ENCODE measurements around the gene CATSPER1. TPM values are rescaled to one million over a fixed set of nuclear protein-coding genes. Genes with fewer than 3 reads are reported as not detected.

CATSPER1 gene
- total RNA-seq, 2 experiments from 2014 or later: not detected

GRCh38 chr11:65981101-65981740 is 45.1 kb downstream of the CATSPER1 start:
- H3K36me3 Mint-ChIP-seq (ENCODE audit: low read depth): peaks cover 18% of the 10 kb centered on the region
- H3K4me1 Mint-ChIP-seq: no peaks in the 10 kb centered on the region
- ATAC-seq (no peak), DNase-seq (no peak)
- intact Hi-C loops (cut with DNase I, micrococcal nuclease): no loop called here
- H3K9me3 Mint-ChIP-seq (ENCODE audit: low read depth): no peaks in the 10 kb centered on the region
- H3K4me3 Mint-ChIP-seq: no peak overlapping the region
- H3K27me3 Mint-ChIP-seq: no peaks in the 10 kb centered on the region
- no peak overlapping the region for H3K27ac Mint-ChIP-seq
- CTCF ChIA-PET: no interaction called here
- POLR2A ChIA-PET: no interaction called here

DNA sequence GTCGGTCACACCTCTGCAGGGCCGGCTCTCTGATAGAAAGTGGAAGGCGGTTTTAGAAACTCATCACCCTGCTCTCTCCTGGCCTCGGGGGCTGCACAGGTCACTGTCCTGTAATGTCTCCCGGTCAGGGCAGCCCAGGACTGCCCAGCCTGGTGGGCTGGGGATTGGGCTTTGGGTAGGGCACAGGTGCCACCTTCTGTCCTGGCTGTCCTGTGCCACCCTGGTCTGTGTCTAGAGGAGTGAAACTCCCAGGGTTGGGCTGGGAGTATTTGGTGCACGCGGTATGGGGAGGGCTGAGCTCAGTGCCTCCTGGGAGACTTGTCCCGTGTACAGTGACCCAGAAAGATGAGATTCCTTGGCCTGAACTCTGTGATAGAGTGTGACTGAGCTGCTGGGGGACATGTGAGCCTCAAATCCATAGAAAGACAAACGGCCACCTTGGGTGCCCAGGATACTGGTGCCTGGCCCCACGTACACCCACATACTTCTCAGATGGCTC is 47.0 kb downstream of the CATSPER1 start:
- no peaks in the 10 kb centered on the region for H3K4me1 Mint-ChIP-seq
- ATAC-seq: no peak
- POLR2A ChIA-PET: no interaction called here
- H3K36me3 Mint-ChIP-seq (ENCODE audit: low read depth): peaks cover 26% of the 10 kb centered on the region
- no peak overlapping the region for H3K4me3 Mint-ChIP-seq
- intact Hi-C loops (cut with DNase I, micrococcal nuclease): no loop called here
- CTCF ChIA-PET: no interaction called here
- H3K9me3 Mint-ChIP-seq (ENCODE audit: low read depth): no peaks in the 10 kb centered on the region
- no peak for DNase-seq
- no peaks in the 10 kb centered on the region for H3K27me3 Mint-ChIP-seq
- H3K27ac Mint-ChIP-seq: no peak overlapping the region

DNA sequence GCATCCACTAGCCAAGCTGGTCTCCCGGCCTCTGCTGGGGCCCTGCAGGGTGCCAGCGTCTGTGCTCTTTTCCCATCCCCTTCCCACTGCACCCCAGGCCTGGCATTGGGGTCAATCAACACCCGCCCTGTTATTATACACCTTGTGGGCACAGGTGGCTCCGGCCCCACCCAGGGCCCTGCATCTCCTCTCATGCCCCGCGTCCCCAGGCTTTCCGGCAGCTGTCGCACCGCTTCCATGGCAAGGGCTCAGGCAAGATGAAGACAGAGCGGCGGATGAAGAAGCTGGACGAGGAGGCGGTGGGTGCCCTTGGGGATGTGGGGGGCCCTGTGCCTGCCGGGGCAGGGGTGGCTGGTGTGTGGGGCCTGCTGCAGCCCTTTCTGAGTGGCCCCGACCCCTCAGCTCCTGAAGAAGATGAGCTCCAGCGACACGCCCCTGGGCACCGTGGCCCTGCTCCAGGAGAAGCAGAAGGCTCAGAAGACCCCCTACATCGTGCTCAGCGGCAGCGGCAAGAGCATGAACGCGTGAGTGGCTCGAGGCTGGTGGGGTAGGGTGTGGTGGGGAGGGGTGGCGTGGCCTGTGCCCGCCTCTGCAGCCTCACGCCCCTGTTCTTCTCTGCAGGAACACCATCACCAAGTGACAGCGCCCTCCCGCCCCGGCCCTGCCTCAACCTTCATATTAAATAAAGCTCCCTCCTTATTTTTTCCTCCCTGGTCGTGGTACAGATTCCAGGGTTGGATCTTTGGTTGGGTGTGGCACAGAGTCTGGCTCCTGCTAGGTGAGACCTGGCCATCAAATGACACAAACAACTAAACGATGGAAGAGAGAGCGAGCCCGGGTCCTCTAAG is 47.7 kb downstream of the CATSPER1 start:
- H3K9me3 Mint-ChIP-seq (ENCODE audit: low read depth): no peaks in the 10 kb centered on the region
- peaks cover 28% of the 10 kb centered on the region for H3K36me3 Mint-ChIP-seq (ENCODE audit: low read depth)
- intact Hi-C loops (cut with DNase I, micrococcal nuclease): no loop called here
- H3K27ac Mint-ChIP-seq: no peak overlapping the region
- ATAC-seq: no peak
- no peak overlapping the region for H3K4me3 Mint-ChIP-seq
- ChIA-PET POLR2A (interaction anchor here (0.6 kb wide), 1 partner anchor 66 kb away, joined by 3 read pairs; no protein-coding TSS in a partner anchor), CTCF (interaction anchor here (0.8 kb wide), 1 partner anchor 119 kb away, joined by 4 read pairs; no protein-coding TSS in a partner anchor)
- H3K4me1 Mint-ChIP-seq: no peaks in the 10 kb centered on the region
- no peaks in the 10 kb centered on the region for H3K27me3 Mint-ChIP-seq
- no peak for DNase-seq

DNA sequence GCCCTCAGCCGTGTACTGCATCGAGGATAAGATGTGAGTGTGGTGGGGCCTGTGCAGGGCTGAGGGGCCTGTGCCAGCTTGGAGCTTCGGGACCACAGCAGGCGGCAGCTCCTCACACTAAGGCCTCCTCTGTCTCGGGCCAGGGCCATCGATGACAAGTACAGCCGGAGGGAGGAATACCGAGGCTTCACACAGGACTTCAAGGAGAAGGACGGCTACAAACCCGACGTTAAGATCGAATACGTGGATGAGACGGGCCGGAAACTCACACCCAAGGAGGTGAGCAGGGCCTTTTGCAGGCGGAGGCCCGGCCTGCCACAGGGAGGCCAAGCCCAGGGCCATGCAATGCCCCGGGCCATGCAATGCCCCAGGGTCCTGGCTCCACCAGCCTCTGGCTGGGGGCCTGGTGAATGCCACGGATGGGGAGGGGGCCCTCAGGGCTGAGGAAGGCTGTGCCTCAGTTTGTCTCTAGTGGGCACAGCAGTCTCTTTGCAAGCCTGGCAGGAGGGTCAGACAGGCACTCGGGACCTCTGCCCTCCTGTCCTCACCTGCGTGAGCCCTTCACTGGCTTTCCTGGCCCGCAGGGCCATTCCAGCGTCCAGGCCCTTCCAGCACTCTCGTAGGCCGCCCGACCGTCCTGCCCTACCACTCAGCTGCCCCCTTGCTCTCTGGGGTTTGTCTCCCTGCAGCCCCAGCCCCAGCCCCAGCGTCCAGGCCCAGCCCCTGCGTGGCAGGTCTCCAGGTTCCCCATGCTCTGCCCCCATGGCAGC is 48.5 kb downstream of the CATSPER1 start:
- H3K27ac Mint-ChIP-seq: no peak overlapping the region
- ATAC-seq (no peak), DNase-seq (no peak)
- H3K36me3 Mint-ChIP-seq (ENCODE audit: low read depth): peaks cover 35% of the 10 kb centered on the region
- no peaks in the 10 kb centered on the region for H3K9me3 Mint-ChIP-seq (ENCODE audit: low read depth)
- H3K4me1 Mint-ChIP-seq: no peaks in the 10 kb centered on the region
- no peak overlapping the region for H3K4me3 Mint-ChIP-seq
- intact Hi-C loops (cut with DNase I, micrococcal nuclease): no loop called here
- CTCF ChIA-PET: interaction anchor here (0.6 to 0.8 kb wide), 2 partner anchors 14 to 118 kb away, joined by 3 to 4 read pairs; no protein-coding TSS in a partner anchor
- no peaks in the 10 kb centered on the region for H3K27me3 Mint-ChIP-seq
- POLR2A ChIA-PET: interaction anchor here (0.6 kb wide), 1 partner anchor 66 kb away, joined by 3 read pairs; no protein-coding TSS in a partner anchor

DNA sequence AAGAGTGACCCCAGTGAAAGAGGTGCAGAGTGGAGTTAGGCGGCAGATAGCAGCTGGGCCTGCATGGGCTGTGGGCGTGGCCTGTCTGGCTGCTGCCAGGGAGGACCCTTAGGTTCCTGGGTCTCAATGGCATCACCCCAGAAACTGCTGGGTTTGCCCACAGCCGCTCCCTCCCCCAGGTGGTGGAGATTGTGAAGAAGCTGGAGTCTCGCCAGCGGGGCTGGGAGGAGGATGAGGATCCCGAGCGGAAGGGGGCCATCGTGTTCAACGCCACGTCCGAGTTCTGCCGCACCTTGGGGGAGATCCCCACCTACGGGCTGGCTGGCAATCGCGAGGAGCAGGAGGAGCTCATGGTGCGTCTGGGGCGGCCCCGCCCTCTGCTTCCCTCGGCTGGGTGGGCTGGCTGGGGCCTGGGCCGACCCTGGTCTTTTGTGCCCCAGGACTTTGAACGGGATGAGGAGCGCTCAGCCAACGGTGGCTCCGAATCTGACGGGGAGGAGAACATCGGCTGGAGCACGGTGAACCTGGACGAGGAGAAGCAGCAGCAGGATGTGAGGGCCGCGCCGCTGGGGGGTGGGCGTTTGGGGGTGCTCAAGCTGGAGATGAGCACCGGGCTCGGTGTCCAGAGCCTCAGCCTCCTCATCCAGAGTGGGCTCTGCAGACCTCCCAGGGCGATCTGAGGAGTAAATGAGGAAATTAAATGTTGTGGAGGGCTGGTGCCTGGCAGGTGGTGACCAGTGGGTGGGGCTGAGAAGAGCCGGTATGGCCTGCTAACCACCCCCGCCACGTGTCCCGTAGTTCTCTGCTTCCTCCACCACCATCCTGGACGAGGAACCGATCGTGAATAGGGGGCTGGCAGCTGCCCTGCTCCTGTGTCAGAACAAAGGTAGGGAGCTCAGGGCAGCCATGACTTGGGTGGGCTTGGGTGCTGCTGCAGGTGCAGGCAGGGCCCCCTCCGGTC is 49.8 kb downstream of the CATSPER1 start:
- Mint-ChIP-seq H3K36me3 (ENCODE audit: low read depth) (peaks cover 42% of the 10 kb centered on the region), H3K27me3 (no peaks in the 10 kb centered on the region), H3K4me1 (no peaks in the 10 kb centered on the region), H3K27ac (no peak overlapping the region), H3K9me3 (ENCODE audit: low read depth) (no peaks in the 10 kb centered on the region), H3K4me3 (no peak overlapping the region)
- intact Hi-C loops (cut with DNase I, micrococcal nuclease): no loop called here
- no peak for ATAC-seq
- ChIA-PET CTCF (interaction anchor here (0.5 to 1.2 kb wide), 5 partner anchors 13 to 645 kb away, joined by 3 to 4 read pairs (median 3); no protein-coding TSS in a partner anchor), POLR2A (no interaction called here)
- DNase-seq: no peak

DNA sequence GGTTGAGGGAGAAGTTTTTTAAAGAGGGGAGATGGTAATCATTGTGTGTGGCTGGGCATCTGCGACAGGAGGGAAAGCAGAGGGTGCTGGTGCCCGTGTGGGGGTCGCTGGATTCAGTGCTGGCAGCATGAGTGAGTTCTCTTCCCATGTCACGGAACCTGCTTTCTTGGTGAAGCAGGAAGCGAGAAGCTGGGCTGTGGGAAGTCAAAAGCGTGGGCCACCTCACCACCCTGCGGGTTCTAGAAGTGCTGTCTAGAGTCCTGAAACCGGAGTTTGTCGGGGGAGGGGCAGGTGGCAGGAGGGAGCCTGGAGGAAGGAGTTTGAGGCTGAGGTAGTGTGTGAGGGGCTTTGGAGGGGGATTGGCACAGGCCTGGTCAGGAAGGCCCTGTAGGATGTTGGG is 50.5 kb downstream of the CATSPER1 start:
- ChIA-PET POLR2A (interaction anchor here (0.7 kb wide), 1 partner anchor 99 kb away, joined by 3 read pairs; no protein-coding TSS in a partner anchor), CTCF (interaction anchor here (0.7 to 1.2 kb wide), 2 partner anchors 91 to 644 kb away, joined by 3 to 4 read pairs; no protein-coding TSS in a partner anchor)
- DNase-seq (no peak), ATAC-seq (no peak)
- H3K4me3 Mint-ChIP-seq: no peak overlapping the region
- H3K36me3 Mint-ChIP-seq (ENCODE audit: low read depth): peaks cover 42% of the 10 kb centered on the region
- no peaks in the 10 kb centered on the region for H3K4me1 Mint-ChIP-seq
- no peak overlapping the region for H3K27ac Mint-ChIP-seq
- no peaks in the 10 kb centered on the region for H3K27me3 Mint-ChIP-seq
- no peaks in the 10 kb centered on the region for H3K9me3 Mint-ChIP-seq (ENCODE audit: low read depth)
- intact Hi-C loops (cut with DNase I, micrococcal nuclease): no loop called here

DNA sequence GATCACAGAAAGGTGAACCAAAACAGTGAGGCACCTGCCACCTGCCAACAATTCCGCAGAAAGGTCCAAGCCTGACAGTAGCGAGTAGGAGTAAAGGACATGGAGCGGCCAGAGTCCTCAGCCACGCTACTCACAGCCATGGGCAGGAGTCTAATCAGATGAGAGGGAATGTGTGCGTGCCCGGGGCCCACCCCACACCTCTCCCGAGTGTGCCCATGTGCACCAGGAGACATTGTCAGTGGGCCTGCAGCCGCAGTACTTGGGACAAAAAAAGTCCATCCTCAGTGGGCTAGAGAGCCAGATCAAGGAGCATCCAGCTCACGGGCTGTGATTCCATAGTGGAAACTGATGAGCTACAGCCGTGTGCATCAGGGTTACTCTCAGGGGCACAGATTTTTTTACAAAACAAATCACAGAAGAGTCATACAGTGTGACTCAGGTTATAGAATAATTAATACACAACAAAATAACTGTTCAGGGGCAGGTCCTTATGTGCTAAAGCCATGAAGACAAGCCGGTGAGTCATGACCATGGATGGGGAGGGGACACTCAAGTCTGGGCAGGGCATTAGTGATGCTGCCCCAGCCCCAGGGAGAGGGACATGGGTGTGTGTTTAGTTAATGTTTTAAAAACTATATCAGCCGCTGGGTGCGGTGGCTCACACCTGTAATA is 52.7 kb downstream of the CATSPER1 start:
- H3K36me3 Mint-ChIP-seq (ENCODE audit: low read depth): peaks cover 43% of the 10 kb centered on the region
- POLR2A ChIA-PET: no interaction called here
- CTCF ChIA-PET: no interaction called here

DNA sequence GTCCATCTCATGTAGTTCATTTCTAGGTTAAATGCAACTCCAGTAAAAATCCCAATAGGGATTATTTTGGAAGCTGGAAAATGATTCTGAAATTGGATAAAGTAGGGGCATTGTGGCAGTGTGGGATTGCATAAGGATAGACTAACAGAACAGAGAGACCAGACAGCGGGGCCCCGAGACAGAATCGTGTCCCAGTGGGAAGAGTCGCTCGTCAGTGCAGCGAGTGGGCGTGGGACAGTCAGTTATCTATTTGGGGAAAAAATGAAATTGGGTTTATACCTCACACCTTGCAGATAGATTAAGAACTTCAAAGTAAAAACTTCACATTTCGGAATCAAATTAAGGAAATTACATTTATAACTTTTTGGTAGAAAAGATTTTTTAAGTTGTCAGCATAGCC is 54.2 kb downstream of the CATSPER1 start:
- ChIA-PET CTCF (interaction anchor here (0.6 to 1.2 kb wide), 6 partner anchors 47 to 250 kb away, joined by 3 to 4 read pairs (median 3); partner anchors contain the start of genes CATSPER1, CCDC85B and FIBP), POLR2A (no interaction called here)
- DNase-seq (no peak), ATAC-seq (no peak)
- intact Hi-C loops (cut with DNase I, micrococcal nuclease): no loop called here
- no peaks in the 10 kb centered on the region for H3K27me3 Mint-ChIP-seq
- H3K9me3 Mint-ChIP-seq (ENCODE audit: low read depth): no peaks in the 10 kb centered on the region
- H3K4me1 Mint-ChIP-seq: no peaks in the 10 kb centered on the region
- no peak overlapping the region for H3K27ac Mint-ChIP-seq
- H3K36me3 Mint-ChIP-seq (ENCODE audit: low read depth): peaks cover 45% of the 10 kb centered on the region
- no peak overlapping the region for H3K4me3 Mint-ChIP-seq

More for the DNA sequence above, 52.7 kb downstream of the CATSPER1 start:
- Mint-ChIP-seq H3K4me1 (no peaks in the 10 kb centered on the region), H3K27ac (no peak overlapping the region), H3K27me3 (no peaks in the 10 kb centered on the region), H3K4me3 (no peak overlapping the region), H3K9me3 (ENCODE audit: low read depth) (no peaks in the 10 kb centered on the region)
- ATAC-seq (no peak), DNase-seq (no peak)
- intact Hi-C loops (cut with DNase I, micrococcal nuclease): no loop called here

DNA sequence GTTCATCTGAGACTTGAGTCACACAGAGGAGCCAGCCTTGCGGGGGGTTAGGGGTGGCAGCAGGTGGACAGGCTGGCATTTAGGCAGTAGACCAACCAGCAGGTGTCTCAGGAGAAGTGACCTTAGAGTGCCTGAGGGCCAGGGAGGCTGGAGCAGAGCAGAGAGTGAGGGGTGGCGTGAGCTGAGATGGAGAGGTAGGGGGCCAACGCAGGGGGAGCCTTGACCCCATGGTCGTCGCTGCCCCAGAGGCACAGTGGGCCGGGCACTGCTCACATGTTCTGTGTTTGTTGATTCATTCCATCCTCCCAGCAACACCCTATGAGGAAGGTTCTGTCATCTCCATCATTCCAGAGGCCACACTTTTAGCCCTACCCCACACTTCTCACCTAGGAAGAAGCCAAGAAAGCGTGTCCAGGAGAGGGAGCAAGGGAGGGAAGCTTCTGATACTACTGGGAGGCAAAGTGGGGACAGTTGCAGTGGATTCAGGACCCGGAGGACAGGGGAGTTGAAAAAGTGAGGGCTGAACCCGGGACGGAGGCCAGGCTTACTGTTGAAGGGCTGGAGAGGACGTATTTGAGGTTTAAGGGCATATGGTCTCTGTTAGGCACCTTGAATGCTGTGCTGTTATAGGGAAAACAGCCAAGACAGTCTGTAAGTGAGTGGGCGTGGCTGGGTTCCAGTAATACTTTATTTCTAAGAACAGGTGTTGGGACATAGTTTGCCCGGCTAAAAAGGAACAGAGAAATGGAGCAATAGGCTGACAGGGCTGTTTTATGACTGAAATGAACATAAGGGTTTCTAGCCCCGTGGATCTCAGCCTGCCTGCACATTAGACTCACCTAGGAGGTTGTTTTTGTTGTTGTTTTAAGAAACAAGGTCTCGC is 57.4 kb downstream of the CATSPER1 start:
- no peak for ATAC-seq

More for the DNA sequence above, 57.4 kb downstream of the CATSPER1 start:
- peaks cover 3% of the 10 kb centered on the region for H3K4me1 Mint-ChIP-seq
- no peaks in the 10 kb centered on the region for H3K9me3 Mint-ChIP-seq (ENCODE audit: low read depth)
- no peaks in the 10 kb centered on the region for H3K27me3 Mint-ChIP-seq
- intact Hi-C loops (cut with DNase I, micrococcal nuclease): no loop called here
- POLR2A ChIA-PET: no interaction called here
- peaks cover 53% of the 10 kb centered on the region for H3K36me3 Mint-ChIP-seq (ENCODE audit: low read depth)
- CTCF ChIA-PET: no interaction called here
- H3K27ac Mint-ChIP-seq: no peak overlapping the region
- H3K4me3 Mint-ChIP-seq: no peak overlapping the region
- no peak for DNase-seq

Data from activated CD4-positive, alpha-beta T cell treated with anti-CD3 and anti-CD28 coated beads for 36 hours (primary cell).